GM18498 (cell line): Measurements from ENCODE around the gene PRKACB.

Experiments
- ATAC-seq: cut with Tn5 transposase; IDR thresholded peaks from one replicate; pipeline ENCODE4 v1.9.1; 2021; ENCODE audit warnings: mild to moderate bottlenecking, moderate library complexity; ENCODE audit not compliant: unreplicated experiment

The PRKACB gene

DNA sequence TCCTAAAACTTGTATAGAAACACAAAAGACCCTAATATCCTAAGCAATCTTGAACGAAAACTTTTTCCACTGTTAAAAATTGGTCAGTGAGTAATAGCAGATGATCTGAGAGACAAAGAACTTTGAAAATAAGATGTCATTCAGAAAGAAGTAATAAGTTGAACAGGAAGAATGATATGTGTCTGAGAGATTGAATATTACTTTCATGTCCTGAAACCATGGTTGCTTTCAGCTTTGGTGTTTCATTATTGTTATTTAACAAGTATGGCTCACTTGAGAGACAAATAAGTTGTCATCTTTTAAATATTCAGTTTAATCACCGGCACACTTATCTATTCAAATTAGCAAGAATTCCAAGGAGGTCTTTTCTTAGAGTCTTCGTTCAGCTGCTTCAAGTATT, 11.4 kb downstream of the PRKACB start:
- no peak for ATAC-seq

DNA sequence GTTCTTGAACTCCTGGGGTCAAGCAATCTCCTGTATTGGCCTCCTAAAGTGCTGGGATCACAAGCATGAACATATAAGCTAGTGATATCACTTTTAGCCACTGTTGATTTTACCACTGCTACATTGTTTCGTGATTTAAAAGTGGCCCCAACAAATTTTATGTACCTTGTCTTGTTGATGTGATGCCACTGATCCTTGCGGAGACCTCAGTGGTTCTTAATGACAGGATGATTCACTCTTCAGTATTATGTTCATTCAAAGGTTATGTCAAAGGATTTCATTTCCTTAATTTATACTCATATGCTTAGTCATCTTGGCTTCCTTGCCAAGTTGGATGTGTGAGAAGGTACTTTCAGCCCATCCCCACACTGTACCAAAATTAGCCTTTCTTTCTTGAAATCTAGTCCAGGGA, 12.1 kb downstream of the PRKACB start:
- no peak for ATAC-seq

DNA sequence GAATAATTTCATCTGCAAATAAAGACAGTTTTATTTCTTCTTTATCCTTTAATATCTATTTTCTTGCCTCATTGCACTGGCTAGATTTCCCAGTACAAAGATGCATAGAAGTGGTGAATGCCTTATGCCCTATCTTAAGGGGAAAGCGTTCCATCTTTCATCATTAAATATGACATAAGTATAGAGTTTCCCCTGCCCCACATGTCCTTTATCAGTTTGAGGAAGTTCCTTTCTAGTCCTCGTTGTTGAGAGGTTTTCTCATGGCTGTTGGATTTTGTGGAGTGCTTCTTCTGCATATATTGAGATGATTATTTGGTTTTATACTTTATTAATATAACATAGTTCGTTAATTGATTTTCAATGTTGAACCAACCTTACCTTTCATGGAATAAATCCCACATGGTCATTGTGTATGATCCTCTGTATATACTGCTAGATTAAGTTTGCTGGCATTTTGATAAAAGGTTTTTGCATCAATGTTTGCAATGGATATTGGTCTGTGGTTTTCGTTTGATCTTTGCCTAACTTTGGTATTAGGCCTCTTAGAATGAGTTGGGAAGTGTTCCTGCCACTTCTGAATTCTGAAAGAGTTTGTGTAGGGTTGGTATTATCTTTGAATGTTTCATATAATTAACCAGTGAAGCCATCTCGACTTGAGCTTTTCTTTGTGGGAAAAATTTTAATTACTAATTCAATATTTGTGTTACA, 15.6 kb downstream of the PRKACB start:
- no peak for ATAC-seq

GRCh38 chr1:84162295-84162694, 18.2 kb downstream of the PRKACB start:
- no peak for ATAC-seq

- no peak for ATAC-seq
Measured at GRCh38 chr1:84163123-84163931, 19.3 kb downstream of the PRKACB start.

- no peak for ATAC-seq
Measured at GRCh38 chr1:84164161-84164560, 20.1 kb downstream of the PRKACB start.

- no peak for ATAC-seq
Measured at GRCh38 chr1:84164567-84165021, 20.5 kb downstream of the PRKACB start.

- no peak for ATAC-seq
Measured at GRCh38 chr1:84165601-84166000, 21.5 kb downstream of the PRKACB start.

- peak; percentile 95 for ATAC-seq
Measured at GRCh38 chr1:84166797-84167196, 22.7 kb downstream of the PRKACB start.

DNA sequence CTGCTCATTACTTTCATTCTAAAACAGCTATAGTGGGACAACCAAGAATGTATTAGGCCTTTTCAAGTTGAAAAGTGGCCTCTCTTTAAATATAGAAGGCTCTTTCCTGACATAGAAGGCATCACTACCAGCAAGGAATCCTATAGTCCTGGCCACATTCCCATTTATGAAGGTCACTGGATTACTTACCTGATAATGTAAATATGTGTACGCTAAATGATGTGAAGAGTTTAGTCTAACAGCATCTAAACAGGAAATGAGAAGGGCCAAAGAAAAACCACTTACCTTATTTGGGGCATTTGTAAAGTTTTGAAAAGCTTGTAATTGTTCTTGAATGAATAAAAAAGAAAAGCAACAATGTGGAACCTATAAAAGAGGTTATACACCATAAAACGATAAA, 24.7 kb downstream of the PRKACB start:
- ATAC-seq, result no peak

DNA sequence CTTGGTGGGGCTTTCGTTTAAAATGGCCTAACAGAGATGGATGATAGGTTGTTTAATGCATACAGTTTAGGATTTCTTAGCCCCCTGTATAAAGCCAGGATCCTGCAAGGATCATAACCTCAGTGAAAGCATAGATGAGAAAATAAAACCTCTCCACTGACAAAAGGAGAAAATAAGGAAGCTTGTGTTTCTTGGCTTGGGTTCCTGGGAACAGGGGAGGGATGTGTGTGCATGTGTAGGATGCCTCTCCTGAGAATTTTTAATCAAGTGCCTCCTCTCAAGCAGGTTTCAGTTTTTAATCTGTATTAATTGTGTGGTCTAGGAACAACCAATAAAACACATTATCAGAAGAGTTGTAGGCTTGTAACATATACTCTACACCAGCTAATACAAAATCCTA, 26.1 kb downstream of the PRKACB start:
- no peak for ATAC-seq

GRCh38 chr1:84171481-84171880, 27.4 kb downstream of the PRKACB start:
- no peak for ATAC-seq

- ATAC-seq, result no peak
Measured at GRCh38 chr1:84174051-84174556, 30.0 kb downstream of the PRKACB start.

GRCh38 chr1:84181350-84182005, 37.4 kb downstream of the PRKACB start:
- no peak for ATAC-seq

DNA sequence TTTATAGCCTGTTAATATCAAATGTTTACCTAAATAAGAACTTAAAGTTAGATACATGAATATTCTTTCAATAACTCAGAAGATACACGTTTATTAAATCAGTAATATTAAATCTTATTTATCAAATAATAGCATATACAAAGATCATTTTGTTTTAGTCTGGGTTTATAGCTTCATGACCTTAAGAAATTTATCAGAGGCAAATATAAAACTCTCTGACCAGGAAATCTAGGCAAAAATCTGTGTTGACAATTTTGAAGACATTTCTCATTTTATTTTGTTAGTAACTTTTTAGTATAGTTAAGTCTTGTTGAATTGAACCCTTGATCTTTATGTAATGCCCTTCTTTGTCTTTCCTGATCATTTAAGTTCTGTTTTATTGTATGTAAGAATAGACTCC, 46.4 kb downstream of the PRKACB start:
- no peak for ATAC-seq

- ATAC-seq, result no peak
Measured at GRCh38 chr1:84192681-84193080, 48.6 kb downstream of the PRKACB start.

GRCh38 chr1:84198832-84199231, 54.8 kb downstream of the PRKACB start:
- ATAC-seq, result no peak

GRCh38 chr1:84199257-84199656, 55.2 kb downstream of the PRKACB start:
- no peak for ATAC-seq

GRCh38 chr1:84202126-84202525, 58.1 kb downstream of the PRKACB start:
- no peak for ATAC-seq

- no peak for ATAC-seq
Measured at GRCh38 chr1:84206375-84206774, 62.3 kb downstream of the PRKACB start.

GRCh38 chr1:84208935-84209334, 64.9 kb downstream of the PRKACB start:
- no peak for ATAC-seq
